Activated CD4-positive, CD25-positive, alpha-beta regulatory T cell treated with anti-CD3 and anti-CD28 coated beads, Interleukin-2, amount 50 U/mL, for 24 hours (primary cell): Measurements from ENCODE around the gene SELENOM.
"Not testable (repeated sequence)": the region's sequence is repeated elsewhere in the genome, so short reads cannot be mapped to it uniquely, and the experiment has no call there.

Experiments
- ATAC-seq, 2 donors: fragments of 150-1000 bp; cut with Tn5 transposase; one replicate each; pipeline ENCODE4 v1.10.0; 2021; ENCODE audit warnings: mild to moderate bottlenecking in 1 of 2, moderate library complexity in 1 of 2

The SELENOM gene

DNA sequence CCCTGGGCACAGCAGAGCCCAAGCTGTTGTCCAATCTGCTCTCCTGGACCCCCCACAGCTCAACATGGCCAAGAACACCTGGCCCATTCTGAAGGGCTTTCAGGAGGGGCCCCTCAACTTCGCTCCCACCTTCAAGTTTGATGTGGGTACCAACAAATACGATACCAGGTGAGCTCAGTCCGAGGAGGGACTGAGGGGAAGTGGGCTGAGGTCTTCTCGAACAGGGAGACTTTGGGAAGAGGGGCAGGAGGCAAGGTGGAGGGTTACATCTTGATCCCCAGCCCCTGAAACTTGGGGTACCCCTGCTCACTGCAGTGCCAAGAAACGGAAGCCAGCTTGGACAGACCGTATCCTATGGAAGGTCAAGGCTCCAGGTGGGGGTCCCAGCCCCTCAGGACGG is 20.8 kb upstream of the SELENOM start:
- no peak for ATAC-seq

DNA sequence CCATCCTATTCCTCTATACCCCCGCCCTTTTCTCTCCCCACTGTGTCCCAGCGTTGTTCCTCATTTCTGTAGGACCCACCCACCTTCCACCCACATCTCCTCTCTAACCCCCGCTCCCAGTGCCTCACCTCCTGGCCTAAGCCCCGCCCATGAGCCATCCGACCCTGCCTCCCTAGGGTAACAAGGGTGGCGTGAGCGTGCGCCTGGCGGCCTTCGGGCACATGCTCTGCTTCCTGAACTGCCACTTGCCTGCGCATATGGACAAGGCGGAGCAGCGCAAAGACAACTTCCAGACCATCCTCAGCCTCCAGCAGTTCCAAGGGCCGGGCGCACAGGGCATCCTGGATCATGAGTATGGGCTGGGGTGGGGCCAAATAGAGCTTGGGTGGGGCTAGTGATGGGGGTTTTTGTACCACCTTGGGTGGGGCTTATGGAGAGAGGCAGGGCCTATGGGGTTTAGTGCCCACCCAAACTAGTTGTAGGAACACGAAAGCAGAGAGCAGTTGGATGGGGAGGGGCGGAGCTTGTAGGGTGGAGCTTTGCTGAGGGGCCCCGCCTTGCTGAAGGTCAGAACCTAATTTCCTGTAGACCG is 19.9 kb upstream of the SELENOM start:
- ATAC-seq, result no peak

DNA sequence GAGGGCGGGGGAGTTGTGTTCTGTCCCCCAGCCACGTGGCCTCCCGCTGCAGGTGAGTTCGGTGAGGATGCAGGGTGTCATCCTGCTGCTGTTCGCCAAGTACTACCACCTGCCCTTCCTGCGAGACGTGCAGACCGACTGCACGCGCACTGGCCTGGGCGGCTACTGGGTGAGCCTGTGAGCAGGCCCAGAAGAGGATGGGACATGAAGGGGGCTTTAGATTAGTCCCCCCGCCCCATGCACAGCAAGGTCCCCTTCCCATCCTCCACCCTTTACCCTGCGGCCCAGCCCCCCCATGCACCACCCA is 19.5 kb upstream of the SELENOM start:
- no peak for ATAC-seq

DNA sequence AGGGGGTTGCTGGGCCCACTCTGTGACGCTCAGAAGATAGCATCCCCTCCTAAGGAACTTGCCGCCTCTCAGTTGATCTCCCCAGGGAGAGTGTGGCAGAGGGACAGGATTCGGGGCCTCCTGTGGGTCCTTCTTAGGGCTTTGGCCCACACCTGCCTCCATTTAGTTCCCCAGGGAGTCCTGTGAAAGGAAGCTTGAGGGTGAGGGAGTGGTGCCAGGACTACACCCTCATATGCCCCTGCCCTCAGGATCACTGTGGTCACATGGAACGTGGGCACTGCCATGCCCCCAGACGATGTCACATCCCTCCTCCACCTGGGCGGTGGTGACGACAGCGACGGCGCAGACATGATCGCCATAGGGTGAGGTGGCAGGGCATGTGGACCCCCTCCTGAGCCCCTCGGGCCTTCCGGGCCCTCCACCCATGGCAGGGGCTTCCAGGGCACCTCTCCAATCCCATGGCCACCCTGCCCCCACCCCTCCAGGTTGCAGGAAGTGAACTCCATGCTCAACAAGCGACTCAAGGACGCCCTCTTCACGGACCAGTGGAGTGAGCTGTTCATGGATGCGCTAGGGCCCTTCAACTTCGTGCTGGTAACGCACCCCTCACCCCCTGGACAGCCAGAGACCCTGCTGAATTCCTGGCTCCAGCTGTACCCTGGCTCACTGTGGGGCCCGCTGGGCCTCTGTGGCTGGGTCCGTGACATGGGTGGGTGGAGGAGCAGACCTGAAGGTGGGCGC is 18.9 kb upstream of the SELENOM start:
- ATAC-seq, result no peak

DNA sequence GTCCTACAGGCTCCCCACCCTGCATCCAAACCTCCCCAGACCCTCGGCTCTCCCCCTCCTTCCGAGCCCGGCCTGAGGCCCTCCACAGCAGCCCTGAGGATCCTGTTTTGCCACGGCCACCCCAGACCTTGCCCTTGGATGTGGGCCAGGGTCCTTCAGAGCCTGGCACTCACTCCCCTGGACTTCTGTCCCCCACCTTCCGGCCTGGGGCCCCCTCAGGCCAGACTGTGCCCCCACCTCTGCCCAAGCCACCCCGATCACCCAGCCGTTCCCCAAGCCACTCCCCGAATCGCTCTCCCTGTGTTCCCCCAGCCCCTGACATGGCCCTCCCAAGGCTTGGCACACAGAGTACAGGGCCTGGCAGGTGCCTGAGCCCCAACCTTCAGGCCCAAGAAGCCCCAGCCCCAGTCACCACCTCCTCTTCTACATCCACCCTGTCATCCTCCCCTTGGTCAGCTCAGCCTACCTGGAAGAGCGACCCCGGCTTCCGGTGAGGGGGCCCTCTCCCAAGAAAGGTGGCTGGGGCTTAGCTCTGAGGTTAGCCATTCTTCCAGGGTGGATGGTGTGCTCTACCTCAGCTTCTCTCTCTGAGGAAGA is 18.3 kb upstream of the SELENOM start:
- no peak for ATAC-seq

DNA sequence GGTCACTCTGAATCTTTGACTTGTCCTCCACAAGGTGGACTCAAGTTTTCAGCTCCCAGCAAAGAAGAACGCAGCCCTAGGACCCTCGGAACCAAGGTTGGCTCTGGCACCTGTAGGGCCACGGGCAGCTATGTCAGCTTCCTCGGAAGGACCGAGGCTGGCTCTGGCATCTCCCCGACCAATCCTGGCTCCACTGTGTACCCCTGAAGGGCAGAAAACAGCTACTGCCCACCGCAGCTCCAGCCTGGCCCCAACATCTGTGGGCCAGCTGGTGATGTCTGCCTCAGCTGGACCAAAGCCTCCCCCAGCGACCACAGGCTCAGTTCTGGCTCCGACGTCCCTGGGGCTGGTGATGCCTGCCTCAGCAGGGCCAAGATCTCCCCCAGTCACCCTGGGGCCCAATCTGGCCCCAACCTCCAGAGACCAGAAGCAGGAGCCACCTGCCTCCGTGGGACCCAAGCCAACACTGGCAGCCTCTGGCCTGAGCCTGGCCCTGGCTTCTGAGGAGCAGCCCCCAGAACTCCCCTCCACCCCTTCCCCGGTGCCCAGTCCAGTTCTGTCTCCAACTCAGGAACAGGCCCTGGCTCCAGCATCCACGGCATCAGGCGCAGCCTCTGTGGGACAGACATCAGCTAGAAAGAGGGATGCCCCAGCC is 17.6 kb upstream of the SELENOM start:
- ATAC-seq, result no peak

DNA sequence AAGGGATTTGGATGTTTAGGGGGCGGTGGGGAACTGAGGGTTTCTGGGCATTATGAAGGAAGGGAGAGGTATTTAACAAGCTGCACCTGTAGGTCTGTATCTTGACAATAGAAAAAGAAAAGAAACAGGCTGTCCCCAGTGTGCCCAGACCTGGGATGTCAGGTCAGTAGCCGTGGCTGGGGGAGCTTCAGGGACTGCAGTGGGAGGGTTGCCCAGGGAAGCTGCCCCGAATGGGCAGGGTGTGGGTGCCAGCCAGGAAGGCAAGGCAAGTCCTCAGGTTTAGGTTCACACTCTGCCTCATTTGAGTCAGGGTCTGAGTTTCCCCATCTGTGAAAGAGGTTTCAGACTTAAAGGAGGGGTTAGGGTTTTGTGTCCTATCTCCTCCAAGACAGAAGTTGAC is 16.9 kb upstream of the SELENOM start:
- ATAC-seq, result no peak

DNA sequence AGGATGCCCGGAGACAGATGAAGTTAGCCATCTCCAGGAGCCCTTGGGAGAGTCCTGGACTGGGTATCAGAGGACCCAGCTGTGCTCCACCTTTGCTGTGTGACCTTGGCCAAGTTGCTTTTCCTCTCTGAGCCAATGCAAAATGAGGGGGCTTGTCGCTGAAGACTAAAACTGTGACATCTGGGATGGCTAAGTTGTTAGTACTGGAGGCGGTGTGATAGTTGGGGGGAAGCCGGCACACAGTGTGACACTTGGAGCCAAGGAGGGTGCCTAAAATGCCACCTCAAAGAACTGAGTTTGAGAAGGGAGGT is 15.9 kb upstream of the SELENOM start:
- no peak for ATAC-seq

DNA sequence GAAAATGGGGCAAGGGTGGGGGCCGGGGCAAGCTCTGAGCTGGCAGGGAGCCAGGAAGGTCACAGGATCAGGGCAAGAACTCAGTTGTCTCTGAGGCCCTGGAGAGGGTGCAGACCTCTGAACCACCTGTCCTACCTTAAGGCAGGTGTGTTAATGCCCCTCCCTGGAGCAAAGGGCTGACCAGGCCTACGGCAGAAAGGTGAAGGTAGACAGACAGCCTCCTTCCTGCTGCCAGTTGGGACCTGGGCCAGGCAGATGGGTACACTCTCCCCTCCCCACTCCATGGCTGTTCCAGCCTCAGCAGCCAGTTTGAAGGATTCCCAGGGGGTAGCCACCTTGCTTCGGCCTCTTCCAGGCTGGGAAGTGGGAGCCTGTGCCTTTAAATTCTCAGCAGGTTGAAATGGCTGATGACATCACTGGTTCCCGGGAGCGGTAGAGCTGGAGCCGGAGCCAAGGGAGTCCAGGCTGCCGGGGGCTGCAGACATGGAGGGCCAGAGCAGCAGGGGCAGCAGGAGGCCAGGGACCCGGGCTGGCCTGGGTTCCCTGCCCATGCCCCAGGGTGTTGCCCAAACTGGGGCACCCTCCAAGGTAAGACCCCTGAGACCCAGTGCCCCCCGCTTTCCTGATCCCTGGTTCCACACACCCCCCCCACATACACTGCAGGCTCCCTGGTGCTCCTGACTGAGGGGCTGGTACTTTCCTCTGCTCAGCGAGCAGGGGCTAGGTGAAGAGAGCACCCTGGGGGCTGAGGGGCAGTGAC is 15.3 kb upstream of the SELENOM start, which contains the start of gene INPP5J:
INPP5J (plus strand) TSS at position 435 of the 760 bp plus-strand sequence; CDS start at position 484, 49 bp downstream.
- ATAC-seq, result no peak

DNA sequence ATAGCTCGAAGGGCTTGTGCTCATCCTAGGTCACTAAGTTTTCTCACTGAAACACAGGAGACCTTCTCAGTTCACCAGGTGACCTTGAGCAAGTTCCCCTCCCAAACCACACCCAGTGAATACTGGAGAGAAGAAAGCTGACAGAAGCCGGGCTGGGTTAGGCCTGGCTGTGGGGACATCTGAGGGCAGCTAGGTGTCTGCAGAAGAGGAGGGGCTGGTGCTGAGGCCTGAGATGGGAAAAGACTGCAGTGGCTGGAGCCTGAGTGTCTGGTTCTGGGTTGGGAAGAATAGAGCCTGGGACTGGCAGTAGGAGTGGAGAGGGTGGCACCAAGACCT is 14.8 kb upstream of the SELENOM start:
- ATAC-seq, result no peak

DNA sequence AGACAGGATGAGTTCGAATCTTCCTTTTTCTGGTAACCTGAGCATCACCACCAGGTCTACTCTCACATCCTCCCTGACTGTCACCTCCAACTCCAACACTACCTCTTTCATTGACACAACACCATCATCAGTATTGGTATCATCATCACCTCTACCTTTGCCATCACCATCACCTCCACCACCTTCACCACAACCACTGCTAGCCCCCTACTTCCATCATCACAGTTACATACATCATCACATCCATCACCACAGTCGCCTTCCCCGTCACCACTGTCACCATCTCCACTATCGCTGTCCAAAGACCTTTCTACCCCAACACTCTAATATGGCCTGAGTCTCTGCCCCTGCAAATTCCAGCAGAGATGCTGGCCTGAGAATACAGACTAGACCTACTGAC is 14.0 kb upstream of the SELENOM start:
- ATAC-seq, result no peak

DNA sequence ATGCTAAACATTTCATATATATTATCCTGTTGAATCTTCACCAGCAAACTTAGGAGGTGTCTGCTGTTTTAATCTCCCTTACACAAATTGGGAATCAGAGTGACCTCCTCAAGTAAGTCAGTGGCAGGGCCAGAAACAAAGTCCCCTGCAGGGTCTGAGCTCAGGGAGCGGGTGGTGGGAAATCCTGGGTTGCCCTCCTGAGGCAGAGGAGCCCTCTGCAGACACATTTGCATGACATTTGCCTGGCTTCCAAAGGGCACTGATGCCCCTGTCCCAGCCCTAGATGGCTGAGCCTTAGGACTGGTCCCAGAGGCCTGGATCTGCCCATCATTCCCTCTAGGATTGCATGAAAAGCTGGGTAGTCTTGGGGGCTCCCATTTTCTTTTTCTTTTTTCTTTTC is 13.3 kb upstream of the SELENOM start:
- no peak for ATAC-seq

DNA sequence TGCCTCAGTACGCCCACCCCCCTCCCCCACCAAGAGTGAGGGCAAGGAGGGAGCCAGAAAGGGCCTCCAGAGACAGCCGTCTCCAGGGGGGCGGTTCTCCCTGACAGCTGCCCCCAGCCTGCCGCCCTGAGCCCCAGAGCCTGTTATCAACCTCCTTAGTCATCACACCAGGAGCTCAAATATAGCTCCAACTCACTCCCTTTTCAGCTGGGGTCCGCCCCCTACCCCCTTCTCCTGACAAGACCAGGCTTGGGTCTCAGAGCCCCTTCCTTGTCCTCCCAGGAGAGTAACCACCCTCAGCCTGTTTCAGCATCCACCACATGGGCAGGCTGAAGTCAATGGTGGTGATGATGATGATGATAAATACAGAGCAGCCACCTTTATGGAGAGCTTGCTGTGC is 12.9 kb upstream of the SELENOM start:
- ATAC-seq, result no peak

DNA sequence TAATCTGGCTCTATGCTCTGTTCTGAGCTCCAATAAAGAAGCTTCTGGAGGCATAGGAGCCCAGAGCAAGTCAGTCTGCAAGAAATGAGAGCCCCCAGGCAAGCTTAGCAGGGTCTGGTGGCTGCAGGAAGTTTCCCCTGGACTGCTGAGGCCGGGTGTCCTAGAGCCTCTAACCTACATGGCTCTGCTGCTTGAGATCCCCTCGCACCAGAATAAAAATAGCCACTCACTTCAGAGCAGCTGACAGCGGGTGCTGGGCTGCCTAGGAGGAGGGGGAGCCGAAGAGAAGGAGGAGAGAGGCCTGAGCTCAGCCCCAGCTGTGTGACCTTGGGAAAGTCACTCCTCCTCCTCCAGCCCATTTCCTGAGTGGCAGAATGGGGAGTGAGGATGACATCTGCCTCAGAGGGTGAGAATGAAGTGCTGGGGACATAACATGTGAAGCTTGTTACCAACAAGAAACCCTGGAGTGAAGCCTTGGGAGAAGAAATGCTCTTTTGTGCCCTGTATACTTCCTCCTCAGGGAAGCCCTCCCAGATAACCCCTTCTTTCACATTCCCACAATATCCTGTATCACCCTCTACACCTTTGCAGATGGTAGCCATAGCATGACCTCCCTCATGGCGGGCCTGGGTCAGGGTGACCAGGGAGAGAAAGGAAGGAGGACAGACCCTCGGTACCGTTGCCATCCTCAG is 11.8 kb upstream of the SELENOM start:
- no peak for ATAC-seq

DNA sequence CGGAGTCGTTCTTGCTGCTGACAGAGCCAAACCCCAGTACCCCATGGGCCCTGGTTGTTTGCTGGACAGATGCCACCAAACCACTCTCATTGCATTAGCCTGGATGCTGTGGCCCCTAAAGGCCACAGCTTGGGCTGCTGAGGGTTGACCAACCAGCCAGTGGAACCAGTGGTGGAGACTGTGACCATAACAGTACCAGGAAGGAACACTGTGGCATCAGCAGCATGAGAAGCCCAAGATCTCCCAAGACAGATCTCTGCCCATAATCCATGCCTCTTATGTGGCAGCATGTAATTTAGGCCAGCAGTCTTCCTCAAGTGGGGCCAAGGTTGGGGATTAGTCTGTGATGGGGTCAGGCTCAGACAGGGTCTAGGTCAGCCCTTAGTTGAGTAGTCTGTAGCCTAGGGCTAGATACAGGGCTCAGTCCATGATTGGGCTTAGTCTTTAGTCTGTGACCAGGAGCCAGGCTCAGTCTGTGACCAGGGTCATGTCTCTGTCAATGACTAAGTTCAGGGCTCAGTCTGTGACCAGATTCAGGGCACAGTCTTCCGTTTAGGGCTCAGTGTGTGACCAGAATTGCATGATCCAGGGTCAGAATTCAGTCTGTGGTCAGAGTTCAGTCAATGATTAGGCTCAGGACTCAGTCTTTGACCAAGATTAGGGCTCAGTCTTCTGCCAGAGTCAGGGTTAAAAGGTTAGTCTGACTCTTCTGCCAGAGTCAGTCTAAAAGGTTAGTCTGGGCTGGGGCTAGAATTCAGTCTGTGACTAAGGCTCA is 10.9 kb upstream of the SELENOM start:
- ATAC-seq, result no peak

DNA sequence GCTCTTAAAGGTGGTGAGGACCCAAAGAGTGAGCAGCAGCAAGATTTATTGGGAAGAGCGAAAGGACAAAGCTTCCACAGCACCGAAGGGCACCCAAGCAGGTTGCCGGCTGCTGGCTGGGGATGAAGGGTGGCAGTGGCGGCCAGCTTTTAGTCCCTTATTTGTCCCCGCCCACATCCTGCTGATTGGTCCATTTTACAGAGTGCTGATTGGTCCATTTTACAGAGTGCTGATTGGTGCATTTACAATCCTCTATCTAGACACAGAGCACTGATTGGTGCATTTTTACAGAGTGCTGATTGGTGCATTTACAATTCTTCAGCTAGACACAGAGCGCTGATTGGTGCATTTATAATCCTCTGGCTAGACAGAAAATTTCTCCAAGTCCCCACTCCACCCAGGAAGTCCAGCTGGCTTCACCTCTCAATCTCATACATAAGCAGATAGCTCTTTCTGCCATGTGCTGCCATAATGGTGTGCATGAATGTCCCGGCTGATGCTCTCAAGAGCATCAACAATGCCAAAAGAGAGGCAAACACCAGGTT is 5.3 kb upstream of the SELENOM start:
- not testable (repeated sequence) for ATAC-seq

DNA sequence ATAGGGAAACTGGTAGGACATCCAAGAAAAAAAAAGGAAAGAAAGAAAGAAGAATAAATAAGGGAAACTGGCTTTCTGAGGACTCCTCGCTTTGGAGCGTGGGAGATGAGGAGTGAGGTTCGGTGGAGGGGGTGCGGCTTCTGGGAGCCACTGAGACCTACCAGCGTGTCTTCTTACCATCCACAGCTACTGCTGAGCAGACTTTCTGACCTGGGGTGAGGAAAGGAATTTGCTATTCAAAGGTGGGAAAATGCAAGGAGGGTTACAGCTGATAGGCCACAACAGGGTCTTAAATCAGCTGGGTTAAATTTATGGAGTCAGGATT is 488 bp upstream of the SELENOM start:
- peak; percentile 15 to 16 for ATAC-seq

DNA sequence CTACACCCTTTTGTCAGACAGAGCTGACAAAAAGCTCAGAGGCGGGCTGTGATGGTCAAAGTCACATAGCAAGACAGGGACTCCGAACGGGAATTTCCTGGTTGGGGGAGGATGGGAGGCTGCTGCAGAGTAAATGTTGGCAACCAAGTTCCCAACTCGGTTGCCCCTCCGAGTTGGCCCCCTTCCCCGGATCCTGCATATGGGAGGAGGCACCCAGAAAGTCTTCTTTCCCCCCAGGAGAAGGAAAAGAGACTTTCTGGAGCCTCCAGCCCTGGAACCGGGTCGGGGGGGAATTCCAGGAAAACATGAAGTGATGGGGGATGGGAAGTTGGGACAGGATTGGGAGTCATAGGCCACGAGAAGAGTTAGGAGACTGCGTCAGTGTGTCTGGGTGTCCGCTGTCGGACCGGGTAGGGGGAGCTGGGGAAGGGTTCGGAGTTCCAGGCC is 614 bp downstream of the SELENOM start:
- no peak for ATAC-seq

DNA sequence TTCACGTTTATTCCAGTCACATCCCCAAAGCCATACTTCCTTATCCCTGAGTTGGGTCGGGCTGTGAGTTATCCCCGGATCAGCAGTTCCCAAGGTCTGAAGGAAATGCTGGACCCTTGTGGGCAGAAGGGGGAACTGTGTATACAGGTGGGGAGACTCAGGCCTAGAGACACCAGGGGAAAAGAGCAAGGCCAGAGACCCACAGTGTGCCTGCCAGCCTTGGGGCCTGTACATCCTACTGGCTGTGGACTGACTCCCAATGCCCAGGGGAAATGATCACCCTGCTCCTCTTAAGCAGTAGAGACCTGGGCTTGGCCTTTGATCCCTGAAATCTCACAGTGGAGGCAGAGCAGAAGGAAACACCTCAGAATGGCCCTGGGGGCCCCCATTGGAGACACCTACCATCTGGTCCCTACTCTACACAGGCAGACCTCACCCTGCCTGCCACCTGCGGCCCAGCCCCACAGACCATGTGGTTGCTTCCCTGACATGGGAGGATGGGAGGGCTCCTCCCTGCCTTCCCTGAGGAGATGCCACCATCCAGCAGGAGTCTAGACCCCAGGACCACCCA is 1.3 kb downstream of the SELENOM start:
- ATAC-seq, result no peak

DNA sequence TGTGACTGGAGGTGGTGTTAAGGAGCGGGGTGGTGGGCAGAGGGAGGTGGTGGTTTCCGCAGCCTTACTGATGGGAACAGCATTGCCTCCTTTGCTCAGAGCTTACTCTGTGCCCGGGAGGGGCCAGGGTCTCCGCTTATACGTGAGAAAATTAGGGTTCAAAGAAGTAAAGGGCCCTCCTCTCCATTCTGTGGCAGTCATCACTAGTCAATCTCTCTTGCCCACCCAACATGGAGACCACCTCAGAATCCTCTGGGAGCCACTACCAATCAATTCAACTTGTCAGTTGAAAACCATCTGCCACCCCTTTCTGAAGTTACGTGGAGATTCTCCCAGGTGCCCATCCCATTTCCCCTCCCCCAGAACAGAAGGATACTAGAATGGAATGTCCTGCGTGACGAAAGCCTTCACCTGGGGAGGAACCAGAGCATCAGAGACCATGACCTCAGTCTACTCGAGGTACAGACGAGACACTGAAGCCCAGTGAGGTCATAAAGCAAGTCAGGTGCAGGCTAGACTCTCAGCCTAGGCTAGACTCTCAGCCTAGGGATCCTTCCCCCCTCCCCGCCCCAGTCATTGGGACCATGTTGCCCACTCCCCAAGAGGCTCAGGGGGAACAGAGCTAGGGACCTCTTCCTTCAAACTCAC is 2.0 kb downstream of the SELENOM start:
- ATAC-seq, result no peak

DNA sequence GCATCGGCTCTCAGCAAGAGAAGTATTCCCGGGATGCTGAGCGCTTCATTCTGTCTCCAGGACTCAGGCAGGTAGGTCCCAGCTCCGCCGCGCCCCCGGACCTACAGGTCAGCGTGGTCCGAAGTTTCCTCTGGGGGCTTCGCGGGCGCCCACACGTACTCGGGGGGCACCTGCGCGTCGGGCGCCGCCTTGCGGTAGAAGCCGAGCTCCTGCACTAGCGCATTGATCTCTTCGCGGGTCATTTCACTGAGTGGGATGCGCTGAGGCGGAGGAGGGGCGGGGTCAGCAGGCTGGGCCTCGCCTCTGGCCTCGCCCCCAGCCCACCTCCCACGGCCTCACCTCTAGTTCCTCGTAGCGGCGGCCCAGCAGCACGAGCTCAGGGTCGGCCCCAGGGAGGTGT is 2.5 kb downstream of the SELENOM start:
- no peak for ATAC-seq
